Bronchial epithelial cell (primary cell): ENCODE measurements around the gene FOXF2. TPM values are rescaled to one million over a fixed set of nuclear protein-coding genes. Genes with fewer than 3 reads are reported as not detected.

ENCODE experiments used
- DNase-seq: peaks from one replicate; pipeline ENCODE4 v3.0.0-alpha.2; 2010; ENCODE audit warnings: low read depth
- FAIRE-seq: peaks from 2 replicates; lab custom pipeline; 2011; peaks lifted over from hg19 to GRCh38; lab: Jason Lieb, UNC
- H3K27me3 ChIP-seq: 2 replicates; pipeline ENCODE4 v1.5.1; 2011; ENCODE audit warnings: low read length; ENCODE audit not compliant: control insufficient read depth, insufficient read depth
- H3K36me3 ChIP-seq: 2 replicates; pipeline ENCODE4 v1.5.1; 2011; ENCODE audit warnings: low read length; ENCODE audit not compliant: control insufficient read depth, insufficient read depth
- H3K4me3 ChIP-seq: 2 replicates; pipeline ENCODE4 v1.5.1; 2011; ENCODE audit warnings: mild to moderate bottlenecking, low read depth, low read length, control low read depth
- total RNA-seq: library from RNA; depleted of rRNA; stranded (reverse); fragments of >200 nt; gene quantifications from 2 replicates; pipeline ENCODE4 v1.2.1, GENCODE V29; 2014
- TF ChIP-seq, protein P1 (sequence below): IDR thresholded peaks from 2 replicates; pipeline ENCODE4 v1.5.1; 2011; ENCODE audit warnings: mild to moderate bottlenecking, moderate library complexity, low read length, control low read depth, inconsistent platforms; ENCODE audit not compliant: insufficient read depth, severe bottlenecking

Gene FOXF2
- total RNA-seq, 1 donor from 2014 or later = not detected

DNA sequence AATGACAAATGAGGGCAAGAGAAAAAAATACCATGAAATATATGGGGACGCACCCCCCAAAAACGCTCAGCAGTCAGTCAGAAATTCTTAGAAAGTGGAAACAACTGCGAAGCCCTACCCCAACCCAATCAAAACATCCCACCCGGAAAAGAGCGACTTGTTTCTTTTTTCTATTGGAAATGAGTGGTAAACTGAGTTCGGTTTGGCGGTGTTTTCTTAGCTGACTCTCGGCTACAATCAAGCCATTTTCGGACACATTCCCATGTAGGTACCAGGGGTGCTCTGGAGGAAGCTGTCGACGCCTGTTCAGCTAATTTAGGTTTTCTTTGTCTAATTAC is 1.9 kb upstream of the FOXF2 start:
- TF ChIP-seq, protein P1, sequence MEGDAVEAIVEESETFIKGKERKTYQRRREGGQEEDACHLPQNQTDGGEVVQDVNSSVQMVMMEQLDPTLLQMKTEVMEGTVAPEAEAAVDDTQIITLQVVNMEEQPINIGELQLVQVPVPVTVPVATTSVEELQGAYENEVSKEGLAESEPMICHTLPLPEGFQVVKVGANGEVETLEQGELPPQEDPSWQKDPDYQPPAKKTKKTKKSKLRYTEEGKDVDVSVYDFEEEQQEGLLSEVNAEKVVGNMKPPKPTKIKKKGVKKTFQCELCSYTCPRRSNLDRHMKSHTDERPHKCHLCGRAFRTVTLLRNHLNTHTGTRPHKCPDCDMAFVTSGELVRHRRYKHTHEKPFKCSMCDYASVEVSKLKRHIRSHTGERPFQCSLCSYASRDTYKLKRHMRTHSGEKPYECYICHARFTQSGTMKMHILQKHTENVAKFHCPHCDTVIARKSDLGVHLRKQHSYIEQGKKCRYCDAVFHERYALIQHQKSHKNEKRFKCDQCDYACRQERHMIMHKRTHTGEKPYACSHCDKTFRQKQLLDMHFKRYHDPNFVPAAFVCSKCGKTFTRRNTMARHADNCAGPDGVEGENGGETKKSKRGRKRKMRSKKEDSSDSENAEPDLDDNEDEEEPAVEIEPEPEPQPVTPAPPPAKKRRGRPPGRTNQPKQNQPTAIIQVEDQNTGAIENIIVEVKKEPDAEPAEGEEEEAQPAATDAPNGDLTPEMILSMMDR = no peak
- DNase-seq = no peak
- Histone ChIP-seq H3K27me3 (peaks cover 54% of the 10 kb centered on the region), H3K4me3 (no peak overlapping the region), H3K36me3 (no peaks in the 10 kb centered on the region)
- no peak for FAIRE-seq

DNA sequence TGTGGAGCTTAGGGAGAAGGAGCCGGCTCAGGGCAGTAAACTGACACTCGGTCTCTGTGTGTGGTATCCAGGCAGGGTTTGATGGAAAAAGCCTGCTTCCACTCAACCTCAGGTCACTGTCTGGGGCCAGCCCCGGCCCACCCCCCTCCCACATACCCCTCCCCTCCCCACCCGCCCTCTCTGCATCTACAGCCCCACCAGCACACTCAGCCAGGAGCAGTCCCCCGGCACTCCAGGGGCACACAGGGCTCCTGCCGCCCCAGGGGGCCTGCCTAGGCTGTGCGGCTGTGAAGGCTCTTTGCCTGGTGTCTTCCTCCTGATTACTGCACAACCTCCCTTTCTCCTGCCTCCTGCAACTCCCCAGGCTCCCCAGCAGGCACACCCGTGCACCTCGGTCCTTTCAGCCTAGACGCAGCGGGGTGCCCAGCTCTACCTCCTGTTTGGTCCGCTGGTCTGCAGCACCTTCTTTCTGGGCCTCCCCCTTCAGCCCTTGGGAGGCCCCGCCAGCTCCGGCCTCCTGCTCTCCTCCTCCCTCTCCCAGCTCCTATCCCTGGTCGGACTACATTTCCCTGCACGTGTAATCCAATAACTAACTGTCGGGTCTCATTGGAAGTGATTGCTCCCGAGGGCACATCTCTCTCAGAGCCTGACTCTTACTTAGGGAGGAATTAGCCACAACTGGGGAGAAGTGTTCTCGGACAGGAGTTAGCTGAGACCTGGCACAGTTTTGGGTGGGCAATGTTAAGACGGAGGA is 1.3 kb upstream of the FOXF2 start:
- FAIRE-seq (no peak), DNase-seq (no peak)
- Histone ChIP-seq H3K4me3 (no peak overlapping the region), H3K27me3 (peaks cover 54% of the 10 kb centered on the region), H3K36me3 (no peaks in the 10 kb centered on the region)
- TF ChIP-seq, protein P1 = no peak

DNA sequence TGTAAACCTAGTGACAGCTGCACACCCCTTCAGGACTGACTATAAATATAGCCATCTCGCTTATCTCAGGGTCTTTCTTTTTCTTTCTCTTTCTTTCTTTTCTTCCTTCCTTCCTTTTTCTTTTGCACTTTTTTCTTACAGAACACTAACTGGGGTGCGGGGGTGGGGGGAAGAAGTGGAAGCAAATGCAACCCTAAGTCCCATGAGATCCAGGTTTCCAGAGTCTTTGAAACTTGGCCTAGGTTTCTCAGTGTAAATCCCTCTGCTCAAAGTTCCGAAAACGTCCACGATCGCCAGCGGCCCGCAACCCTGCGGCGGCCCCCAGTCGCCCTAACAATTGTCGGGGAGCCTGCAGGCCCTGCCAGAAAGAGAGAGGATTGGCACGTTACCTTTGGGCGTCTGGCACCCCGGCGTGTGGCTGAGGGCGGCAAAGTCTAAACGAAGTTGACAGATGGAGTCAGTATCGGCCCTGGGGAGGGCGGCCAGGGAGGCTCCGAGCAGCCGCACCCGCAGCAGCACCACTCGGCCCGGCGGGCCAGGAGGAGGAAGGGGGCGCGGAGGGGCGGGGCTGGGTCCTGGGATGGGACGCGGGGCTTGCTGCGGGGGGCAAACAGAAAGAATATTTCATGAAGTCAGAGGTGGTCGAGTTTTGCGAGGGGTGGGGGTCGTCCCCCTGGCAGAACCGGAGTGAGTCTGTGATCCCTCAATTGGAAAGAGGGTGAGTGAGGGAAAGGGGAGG is 577 bp upstream of the FOXF2 start:
- no peak for DNase-seq
- TF ChIP-seq, protein P1 = no peak
- Histone ChIP-seq H3K4me3 (no peak overlapping the region), H3K36me3 (no peaks in the 10 kb centered on the region), H3K27me3 (peaks cover 57% of the 10 kb centered on the region)
- no peak for FAIRE-seq

DNA sequence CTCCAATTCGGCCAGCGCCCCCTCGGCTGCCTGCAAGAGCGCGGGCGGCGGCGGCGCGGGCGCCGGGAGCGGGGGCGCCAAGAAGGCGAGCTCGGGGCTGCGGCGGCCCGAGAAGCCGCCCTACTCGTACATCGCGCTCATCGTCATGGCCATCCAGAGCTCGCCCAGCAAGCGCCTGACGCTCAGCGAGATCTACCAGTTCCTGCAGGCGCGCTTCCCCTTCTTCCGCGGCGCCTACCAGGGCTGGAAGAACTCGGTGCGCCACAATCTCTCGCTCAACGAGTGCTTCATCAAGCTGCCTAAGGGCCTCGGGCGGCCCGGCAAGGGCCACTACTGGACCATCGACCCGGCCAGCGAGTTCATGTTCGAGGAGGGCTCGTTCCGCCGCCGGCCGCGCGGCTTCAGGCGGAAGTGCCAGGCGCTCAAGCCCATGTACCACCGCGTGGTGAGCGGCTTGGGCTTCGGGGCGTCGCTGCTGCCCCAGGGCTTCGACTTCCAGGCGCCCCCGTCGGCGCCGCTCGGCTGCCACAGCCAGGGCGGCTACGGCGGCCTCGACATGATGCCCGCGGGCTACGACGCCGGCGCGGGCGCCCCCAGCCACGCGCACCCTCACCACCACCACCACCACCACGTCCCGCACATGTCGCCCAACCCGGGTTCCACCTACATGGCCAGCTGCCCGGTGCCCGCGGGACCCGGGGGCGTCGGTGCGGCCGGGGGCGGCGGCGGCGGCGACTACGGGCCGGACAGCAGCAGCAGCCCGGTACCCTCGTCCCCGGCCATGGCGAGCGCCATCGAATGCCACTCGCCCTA is 963 bp downstream of the FOXF2 start:
- Histone ChIP-seq H3K4me3 (peak overlapping the region; percentile 23), H3K27me3 (peaks cover 58% of the 10 kb centered on the region), H3K36me3 (no peaks in the 10 kb centered on the region)
- TF ChIP-seq, protein P1 = no peak
- DNase-seq = peak; percentile 29
- no peak for FAIRE-seq

DNA sequence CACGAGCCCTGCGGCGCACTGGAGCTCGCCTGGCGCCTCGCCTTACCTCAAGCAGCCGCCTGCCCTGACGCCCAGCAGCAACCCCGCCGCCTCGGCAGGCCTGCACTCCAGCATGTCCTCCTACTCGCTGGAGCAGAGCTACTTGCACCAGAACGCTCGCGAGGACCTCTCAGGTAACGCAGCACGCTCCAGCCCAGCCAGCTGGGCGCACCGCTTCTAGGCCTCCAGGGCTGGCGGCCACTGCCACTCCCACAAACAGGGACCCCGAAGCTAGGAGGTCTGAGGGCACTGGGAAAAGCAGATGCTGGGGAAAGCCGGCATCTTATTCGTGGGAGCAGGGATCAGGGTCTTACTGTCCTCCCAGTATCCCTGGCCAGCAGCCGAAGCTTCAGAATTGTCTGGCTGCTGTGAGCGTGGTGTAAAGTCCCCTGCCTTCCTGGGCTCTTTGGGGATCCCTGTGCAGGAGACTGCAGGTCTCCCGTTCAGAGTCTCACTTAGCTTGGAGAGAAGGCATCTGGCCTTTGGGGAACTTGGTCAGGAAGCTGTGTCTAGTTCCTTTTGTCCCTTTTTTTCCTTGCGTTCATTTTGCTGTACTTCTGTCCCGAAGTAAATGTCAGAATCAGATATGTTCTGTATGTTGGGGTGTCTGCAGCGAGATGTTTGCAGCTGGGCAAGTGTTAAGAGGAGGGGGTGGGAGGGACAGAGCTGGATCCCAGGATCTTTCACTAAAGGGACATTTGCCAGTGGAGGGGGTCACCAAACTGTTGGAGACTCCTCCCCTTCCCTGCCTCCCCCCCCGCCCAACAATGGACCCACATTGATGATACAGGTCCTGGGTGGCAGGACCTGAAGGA is 1.8 kb downstream of the FOXF2 start:
- peaks cover 54% of the 10 kb centered on the region for H3K27me3 ChIP-seq
- DNase-seq = no peak
- no peaks in the 10 kb centered on the region for H3K36me3 ChIP-seq
- no peak for FAIRE-seq
- no peak overlapping the region for H3K4me3 ChIP-seq
- TF ChIP-seq, protein P1 = no peak
